ENCODE measurements around the gene DNMT1.

Gene DNMT1

DNA sequence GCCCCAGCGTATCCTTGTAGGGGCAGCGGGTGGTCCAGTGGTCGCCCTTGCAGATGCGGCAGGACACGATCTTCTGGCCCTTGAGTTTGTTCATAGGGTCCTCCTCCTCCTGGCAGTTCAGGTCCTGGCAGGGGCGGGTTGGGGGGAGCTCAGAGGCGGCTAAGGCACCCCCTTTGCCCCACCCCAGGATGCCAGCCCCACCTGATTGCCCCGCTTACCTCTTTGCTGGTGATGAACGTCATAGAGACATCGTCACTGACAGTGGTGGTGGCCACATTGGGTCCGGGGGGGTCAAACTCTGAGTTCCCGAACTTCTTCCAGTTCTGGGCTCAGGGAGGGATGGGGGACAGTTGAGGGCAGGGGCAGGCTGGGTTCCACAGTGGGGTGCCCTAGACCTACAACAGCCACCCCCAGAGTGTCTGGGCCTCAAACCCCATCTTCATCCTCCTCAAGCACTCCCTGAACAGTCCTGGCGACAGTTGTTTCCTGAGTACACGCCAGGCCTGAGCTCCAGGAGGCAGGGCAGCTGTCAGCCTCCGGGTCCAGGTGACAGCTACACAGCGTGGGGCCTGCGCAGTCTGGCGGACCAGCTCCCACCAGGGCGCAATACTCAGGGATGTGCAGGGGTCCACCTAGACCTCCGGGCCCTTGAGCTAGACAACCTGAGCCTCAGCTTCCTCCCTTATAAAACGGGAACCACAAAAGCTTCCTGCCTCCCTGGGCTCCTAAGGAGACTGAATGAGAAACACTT lies 77.7 kb downstream of the DNMT1 start:
- in situ Hi-C loops (cut with MboI; ENCODE audit: low pct_unique_long_range_greater_than_20kb, low sequenced_read_pairs, unreplicated experiment): no loop called here
- TF ChIP-seq, protein P1, sequence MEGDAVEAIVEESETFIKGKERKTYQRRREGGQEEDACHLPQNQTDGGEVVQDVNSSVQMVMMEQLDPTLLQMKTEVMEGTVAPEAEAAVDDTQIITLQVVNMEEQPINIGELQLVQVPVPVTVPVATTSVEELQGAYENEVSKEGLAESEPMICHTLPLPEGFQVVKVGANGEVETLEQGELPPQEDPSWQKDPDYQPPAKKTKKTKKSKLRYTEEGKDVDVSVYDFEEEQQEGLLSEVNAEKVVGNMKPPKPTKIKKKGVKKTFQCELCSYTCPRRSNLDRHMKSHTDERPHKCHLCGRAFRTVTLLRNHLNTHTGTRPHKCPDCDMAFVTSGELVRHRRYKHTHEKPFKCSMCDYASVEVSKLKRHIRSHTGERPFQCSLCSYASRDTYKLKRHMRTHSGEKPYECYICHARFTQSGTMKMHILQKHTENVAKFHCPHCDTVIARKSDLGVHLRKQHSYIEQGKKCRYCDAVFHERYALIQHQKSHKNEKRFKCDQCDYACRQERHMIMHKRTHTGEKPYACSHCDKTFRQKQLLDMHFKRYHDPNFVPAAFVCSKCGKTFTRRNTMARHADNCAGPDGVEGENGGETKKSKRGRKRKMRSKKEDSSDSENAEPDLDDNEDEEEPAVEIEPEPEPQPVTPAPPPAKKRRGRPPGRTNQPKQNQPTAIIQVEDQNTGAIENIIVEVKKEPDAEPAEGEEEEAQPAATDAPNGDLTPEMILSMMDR (IDR thresholded peaks at IDR 0.05; ENCODE audit: extremely low read depth, insufficient read depth, missing control alignments): no peak
- no peak for DNase-seq (ENCODE audit: low spot score)

GRCh38 chr19:10116085-10116865 lies 78.5 kb downstream of the DNMT1 start:
- in situ Hi-C loops (cut with MboI; ENCODE audit: low pct_unique_long_range_greater_than_20kb, low sequenced_read_pairs, unreplicated experiment): no loop called here
- DNase-seq (ENCODE audit: low spot score): no peak

DNA sequence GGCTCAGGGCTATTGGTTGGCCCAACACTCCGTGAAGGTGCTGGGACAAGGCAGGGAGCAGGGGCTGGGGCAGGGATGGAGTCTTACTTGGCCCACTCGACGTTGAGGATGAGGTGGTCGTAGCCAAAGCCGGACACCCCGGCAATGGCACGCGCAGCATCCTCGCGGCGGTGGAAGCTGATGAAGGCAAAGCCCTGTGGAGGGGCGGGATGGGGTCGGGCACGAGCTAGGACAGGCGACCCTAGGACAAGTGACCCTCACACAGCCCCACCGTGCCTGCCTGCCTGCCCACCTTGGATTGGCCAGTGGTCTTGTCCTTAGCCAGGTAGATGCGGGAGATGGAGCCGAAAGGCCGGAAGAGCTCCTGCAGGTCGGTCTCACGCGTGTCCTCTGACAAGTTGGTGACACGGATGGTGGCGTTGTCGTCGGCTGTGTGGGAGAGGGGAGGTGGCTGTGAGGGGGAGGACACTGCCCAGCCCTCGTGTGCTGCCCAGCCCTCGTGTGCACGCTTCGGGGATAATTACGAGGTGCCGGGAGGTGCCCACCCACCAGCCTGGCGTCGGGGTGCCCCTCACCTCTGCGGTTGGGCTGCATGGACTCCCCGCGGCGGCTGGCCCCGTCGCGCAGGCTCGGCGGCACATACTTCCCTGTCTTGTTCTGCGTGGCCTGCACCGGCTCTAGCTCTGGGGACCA lies 79.2 kb downstream of the DNMT1 start:
- TF ChIP-seq, protein P1 (IDR thresholded peaks at IDR 0.05; ENCODE audit: extremely low read depth, insufficient read depth, missing control alignments): no peak
- in situ Hi-C loops (cut with MboI; ENCODE audit: low pct_unique_long_range_greater_than_20kb, low sequenced_read_pairs, unreplicated experiment): no loop called here
- DNase-seq (ENCODE audit: low spot score): no peak

More at GRCh38 chr19:10116085-10116865, 78.5 kb downstream of the DNMT1 start:
- TF ChIP-seq, protein P1 (IDR thresholded peaks at IDR 0.05; ENCODE audit: extremely low read depth, insufficient read depth, missing control alignments): no peak

- no peak for DNase-seq (ENCODE audit: low spot score)
- TF ChIP-seq, protein P1 (IDR thresholded peaks at IDR 0.05; ENCODE audit: extremely low read depth, insufficient read depth, missing control alignments): no peak
- in situ Hi-C loops (cut with MboI; ENCODE audit: low pct_unique_long_range_greater_than_20kb, low sequenced_read_pairs, unreplicated experiment): no loop called here
These were observed 79.9 kb downstream of the DNMT1 start for GRCh38 chr19:10114651-10115391.

DNA sequence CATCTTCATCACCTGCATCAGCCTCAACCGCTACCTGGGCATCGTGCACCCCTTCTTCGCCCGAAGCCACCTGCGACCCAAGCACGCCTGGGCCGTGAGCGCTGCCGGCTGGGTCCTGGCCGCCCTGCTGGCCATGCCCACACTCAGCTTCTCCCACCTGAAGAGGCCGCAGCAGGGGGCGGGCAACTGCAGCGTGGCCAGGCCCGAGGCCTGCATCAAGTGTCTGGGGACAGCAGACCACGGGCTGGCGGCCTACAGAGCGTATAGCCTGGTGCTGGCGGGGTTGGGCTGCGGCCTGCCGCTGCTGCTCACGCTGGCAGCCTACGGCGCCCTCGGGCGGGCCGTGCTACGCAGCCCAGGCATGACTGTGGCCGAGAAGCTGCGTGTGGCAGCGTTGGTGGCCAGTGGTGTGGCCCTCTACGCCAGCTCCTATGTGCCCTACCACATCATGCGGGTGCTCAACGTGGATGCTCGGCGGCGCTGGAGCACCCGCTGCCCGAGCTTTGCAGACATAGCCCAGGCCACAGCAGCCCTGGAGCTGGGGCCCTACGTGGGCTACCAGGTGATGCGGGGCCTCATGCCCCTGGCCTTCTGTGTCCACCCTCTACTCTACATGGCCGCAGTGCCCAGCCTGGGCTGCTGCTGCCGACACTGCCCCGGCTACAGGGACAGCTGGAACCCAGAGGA lies 80.6 kb downstream of the DNMT1 start:
- TF ChIP-seq, protein P1 (IDR thresholded peaks at IDR 0.05; ENCODE audit: extremely low read depth, insufficient read depth, missing control alignments): no peak
- in situ Hi-C loops (cut with MboI; ENCODE audit: low pct_unique_long_range_greater_than_20kb, low sequenced_read_pairs, unreplicated experiment): no loop called here
- DNase-seq (ENCODE audit: low spot score): no peak

Data from GM13977 (cell line).